Activated CD4-positive, alpha-beta T cell treated with anti-CD3 and anti-CD28 coated beads, Interleukin-2, amount 10 ng/mL, durations not matched to agents 24 days and 14 days (primary cell): ENCODE results near the gene SULT1B1. TPM values are rescaled to one million over a fixed set of nuclear protein-coding genes. Genes with fewer than 3 reads are reported as not detected.

Source experiments
- DNase-seq: peaks from one replicate; pipeline ENCODE4 v3.0.0; 2022
- H3K27ac Mint-ChIP-seq: one replicate; pipeline ENCODE4 v1.8.0; 2022; ENCODE audit warnings: mild to moderate bottlenecking, mixed read lengths
- H3K27me3 Mint-ChIP-seq: one replicate; pipeline ENCODE4 v1.8.0; 2022; ENCODE audit warnings: mixed read lengths
- H3K36me3 Mint-ChIP-seq: one replicate; pipeline ENCODE4 v1.8.0; 2022; ENCODE audit warnings: low read depth, mild to moderate bottlenecking, mixed read lengths
- H3K4me1 Mint-ChIP-seq: one replicate; pipeline ENCODE4 v1.8.0; 2021; ENCODE audit warnings: mixed read lengths
- H3K4me3 Mint-ChIP-seq: one replicate; pipeline ENCODE4 v1.8.0; 2022; ENCODE audit warnings: mild to moderate bottlenecking, moderate library complexity, mixed read lengths
- H3K9me3 Mint-ChIP-seq: one replicate; pipeline ENCODE4 v1.8.0; 2021; ENCODE audit warnings: mixed read lengths
- intact Hi-C: fragments of 100-400 bp; cut with micrococcal nuclease; formaldehyde crosslinking; loops from one replicate; pipeline ENCODE4 v1.15.1; 2023
- total RNA-seq: library from RNA; stranded (reverse); gene quantifications from 2 replicates; pipeline ENCODE4 v1.2.3, GENCODE V29; 2022

SULT1B1 gene
- total RNA-seq, 1 donor from 2014 or later = 0.23 TPM

DNA sequence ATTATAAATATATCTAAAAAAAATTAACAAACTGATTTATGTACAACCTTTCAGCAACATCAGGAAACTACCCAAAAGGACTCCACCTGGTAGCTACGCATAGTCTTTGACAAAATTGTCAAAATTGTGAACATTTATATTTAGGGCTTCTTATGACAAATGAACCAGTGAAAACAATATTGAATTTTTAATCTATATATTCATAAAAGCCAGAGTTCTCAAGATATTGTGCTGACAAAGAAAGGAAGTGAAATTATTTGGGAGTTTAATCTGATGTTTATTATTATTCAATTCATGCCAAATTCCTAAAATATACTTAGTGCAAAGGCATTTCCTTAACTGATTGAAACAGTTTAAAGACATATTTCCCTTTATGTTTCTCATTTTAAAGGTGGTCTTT lies 5.3 kb upstream of the SULT1B1 start:
- no peak for DNase-seq
- intact Hi-C loops = no loop called here
- no peaks in the 10 kb centered on the region for H3K36me3 Mint-ChIP-seq
- no peaks in the 10 kb centered on the region for H3K9me3 Mint-ChIP-seq
- peaks cover 16% of the 10 kb centered on the region for H3K4me1 Mint-ChIP-seq
- no peaks in the 10 kb centered on the region for H3K27me3 Mint-ChIP-seq
- H3K27ac Mint-ChIP-seq = no peak overlapping the region
- no peak overlapping the region for H3K4me3 Mint-ChIP-seq

DNA sequence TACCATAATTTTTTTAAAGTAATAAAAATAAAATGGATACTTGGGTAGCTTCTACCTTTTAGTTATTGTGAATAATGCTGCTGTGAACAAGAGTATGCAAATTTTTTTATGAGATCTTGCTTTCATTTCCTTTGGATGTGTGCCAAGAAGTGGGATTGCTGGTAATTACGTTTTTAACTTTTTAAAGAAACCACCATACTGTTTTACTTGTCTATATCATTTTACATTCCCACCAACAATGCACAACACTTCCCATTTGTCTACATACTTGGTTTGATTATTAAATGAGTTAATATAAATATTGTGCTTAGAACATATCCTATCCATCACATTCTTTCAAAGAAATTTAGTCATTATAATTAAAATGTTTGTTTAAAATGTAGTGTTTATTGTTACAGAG lies 3.9 kb upstream of the SULT1B1 start:
- no peak for DNase-seq
- Mint-ChIP-seq H3K36me3 (no peaks in the 10 kb centered on the region), H3K9me3 (no peaks in the 10 kb centered on the region), H3K4me3 (no peak overlapping the region), H3K27ac (no peak overlapping the region), H3K4me1 (peaks cover 25% of the 10 kb centered on the region), H3K27me3 (no peaks in the 10 kb centered on the region)
- intact Hi-C loops = no loop called here

DNA sequence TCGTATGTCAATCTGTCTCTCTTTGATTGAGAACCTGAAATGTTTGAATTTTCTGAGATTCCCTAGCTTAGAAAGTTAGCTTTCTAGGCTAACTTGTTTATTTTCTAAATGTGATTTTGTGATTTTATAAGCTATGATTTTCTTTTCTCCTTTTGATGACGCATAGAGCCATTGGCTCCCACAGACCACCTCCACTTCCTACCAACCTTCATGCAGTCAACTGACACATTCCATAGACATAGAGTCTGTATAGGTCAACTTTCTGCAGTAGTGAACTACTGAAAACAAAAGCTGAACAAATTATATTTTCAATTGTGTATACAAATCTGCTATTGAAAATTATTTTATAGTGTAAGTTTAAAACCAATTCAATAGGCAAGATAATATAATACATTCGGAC lies 2.8 kb upstream of the SULT1B1 start:
- Mint-ChIP-seq H3K4me1 (peaks cover 30% of the 10 kb centered on the region), H3K27ac (no peak overlapping the region), H3K36me3 (no peaks in the 10 kb centered on the region), H3K27me3 (no peaks in the 10 kb centered on the region), H3K9me3 (no peaks in the 10 kb centered on the region), H3K4me3 (no peak overlapping the region)
- no peak for DNase-seq
- intact Hi-C loops = no loop called here

DNA sequence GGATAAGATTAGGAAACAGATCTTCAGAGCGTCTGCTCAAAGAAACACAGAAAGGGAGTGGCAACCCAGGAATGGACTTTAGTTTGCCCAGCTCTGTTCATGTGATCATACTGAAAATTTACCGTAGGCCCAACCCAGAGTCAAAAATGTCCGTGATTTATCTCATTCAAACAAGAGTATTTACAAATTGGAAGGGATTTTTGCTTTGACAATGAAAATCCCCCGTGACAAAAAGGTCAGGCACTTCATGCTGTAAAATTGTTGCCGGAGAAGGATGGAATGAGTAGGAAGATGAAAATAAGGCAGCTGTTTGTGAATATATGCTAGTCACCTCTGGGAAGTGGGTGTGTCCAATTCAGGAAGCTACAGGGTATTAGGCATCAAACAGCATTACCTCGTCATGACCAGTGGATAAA lies 1.2 kb downstream of the SULT1B1 start:
- Mint-ChIP-seq H3K36me3 (no peaks in the 10 kb centered on the region), H3K4me1 (peaks cover 36% of the 10 kb centered on the region)

DNA sequence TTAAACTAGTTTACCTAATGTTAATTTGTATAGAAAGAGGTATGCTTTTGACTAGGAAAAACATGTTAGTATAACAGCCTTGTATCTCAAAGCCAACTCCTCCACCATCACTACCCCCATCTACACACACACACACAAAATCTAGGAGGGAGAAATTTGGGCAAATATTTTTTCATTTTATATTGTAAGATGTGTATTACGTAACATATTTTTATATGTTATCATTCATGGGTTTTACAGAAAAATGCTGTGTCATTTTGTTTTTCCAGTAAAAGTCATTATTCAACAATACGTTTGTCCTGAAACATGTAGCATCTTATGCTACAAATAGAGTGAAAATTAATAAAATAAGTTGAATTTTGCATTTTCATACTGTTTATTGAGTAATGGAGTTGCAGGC lies 3.0 kb downstream of the SULT1B1 start:
- intact Hi-C loops = no loop called here
- Mint-ChIP-seq H3K4me1 (peaks cover 28% of the 10 kb centered on the region), H3K9me3 (no peaks in the 10 kb centered on the region), H3K36me3 (no peaks in the 10 kb centered on the region), H3K27me3 (no peaks in the 10 kb centered on the region), H3K27ac (no peak overlapping the region), H3K4me3 (no peak overlapping the region)
- no peak for DNase-seq

More for the DNA sequence above, 1.2 kb downstream of the SULT1B1 start:
- H3K9me3 Mint-ChIP-seq = no peaks in the 10 kb centered on the region
- peak; percentile 56 for DNase-seq
- H3K27me3 Mint-ChIP-seq = no peaks in the 10 kb centered on the region
- intact Hi-C loops = no loop called here
- peak overlapping the region; percentile 77 for H3K4me3 Mint-ChIP-seq
- peak overlapping the region; percentile 52 for H3K27ac Mint-ChIP-seq

DNA sequence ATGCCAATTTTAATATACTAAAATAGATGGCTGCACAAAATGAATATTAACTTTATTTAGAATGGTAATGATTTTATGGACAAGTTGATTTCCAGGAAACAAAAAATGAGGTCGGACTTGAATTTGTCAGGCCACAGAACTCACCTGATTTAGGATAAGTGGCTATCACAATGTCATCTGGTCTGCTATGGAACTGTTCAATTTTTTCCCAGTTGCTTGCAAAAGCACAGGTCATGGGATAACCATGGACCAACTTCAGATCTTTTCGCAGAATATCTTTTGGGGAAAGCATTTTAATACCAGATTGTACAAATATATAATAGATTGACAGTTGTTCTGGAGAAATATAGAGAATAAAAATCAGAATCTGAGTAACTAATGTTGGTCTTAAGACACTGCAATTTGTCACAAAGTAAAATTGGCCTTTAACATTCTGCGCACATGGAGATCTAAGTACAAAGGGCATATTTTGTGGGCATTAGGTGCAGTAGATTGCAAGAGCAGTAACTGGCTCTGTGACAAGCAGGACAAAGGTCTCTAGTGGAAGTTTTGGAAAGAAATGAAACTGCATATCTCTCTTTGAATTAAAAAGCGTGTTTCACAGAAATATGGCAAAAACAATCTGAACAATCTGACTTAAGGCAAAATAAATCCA lies 5.4 kb downstream of the SULT1B1 start:
- no peaks in the 10 kb centered on the region for H3K9me3 Mint-ChIP-seq
- intact Hi-C loops = no loop called here
- no peak overlapping the region for H3K4me3 Mint-ChIP-seq
- peaks cover 17% of the 10 kb centered on the region for H3K4me1 Mint-ChIP-seq
- H3K27ac Mint-ChIP-seq = no peak overlapping the region
- H3K36me3 Mint-ChIP-seq = no peaks in the 10 kb centered on the region
- H3K27me3 Mint-ChIP-seq = no peaks in the 10 kb centered on the region
- DNase-seq = no peak

DNA sequence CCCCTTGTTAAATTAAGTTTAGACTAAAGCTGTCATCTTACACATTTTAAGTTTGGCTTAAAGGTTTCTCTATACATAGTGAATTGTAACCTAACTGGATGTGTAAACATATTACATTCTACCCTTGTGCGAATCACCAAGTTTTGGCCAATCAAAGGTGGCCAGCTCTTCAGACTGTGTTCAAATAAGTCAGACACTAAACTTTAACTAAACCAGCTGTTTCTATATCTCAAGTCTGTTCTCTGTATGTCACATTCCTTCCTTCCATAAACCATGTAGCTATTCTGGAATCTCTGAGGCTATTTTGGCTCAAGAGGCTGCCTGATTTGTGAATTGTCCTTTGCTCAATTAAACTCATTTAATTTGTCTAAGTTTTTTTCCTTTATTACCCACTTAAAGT lies 6.7 kb downstream of the SULT1B1 start:
- no peaks in the 10 kb centered on the region for H3K9me3 Mint-ChIP-seq
- H3K36me3 Mint-ChIP-seq = no peaks in the 10 kb centered on the region
- intact Hi-C loops = no loop called here
- no peaks in the 10 kb centered on the region for H3K27me3 Mint-ChIP-seq
- H3K4me1 Mint-ChIP-seq = peaks cover 9% of the 10 kb centered on the region
- no peak for DNase-seq
- H3K4me3 Mint-ChIP-seq = no peak overlapping the region
- no peak overlapping the region for H3K27ac Mint-ChIP-seq

DNA sequence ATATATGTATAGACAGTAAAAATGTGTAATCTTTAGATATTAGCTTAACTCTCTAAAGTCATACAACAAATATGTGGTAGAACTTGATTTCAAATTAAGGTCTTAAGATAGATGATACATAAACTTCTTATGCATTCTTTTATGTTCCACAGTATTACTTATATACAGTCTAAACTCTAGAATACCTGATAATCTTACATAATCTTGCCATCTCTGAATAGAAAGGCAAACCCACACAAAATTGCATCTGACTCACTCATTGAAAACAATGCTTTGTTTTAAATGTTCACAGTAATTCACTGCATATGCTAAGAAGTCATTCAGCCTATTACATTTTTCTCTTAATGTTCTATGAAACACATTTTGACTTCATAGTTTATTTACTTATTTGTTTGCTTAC lies 10.1 kb downstream of the SULT1B1 start:
- no peaks in the 10 kb centered on the region for H3K27me3 Mint-ChIP-seq
- peaks cover 16% of the 10 kb centered on the region for H3K9me3 Mint-ChIP-seq
- DNase-seq = no peak
- H3K4me1 Mint-ChIP-seq = no peaks in the 10 kb centered on the region
- intact Hi-C loops = no loop called here
- H3K27ac Mint-ChIP-seq = no peak overlapping the region
- no peaks in the 10 kb centered on the region for H3K36me3 Mint-ChIP-seq
- H3K4me3 Mint-ChIP-seq = no peak overlapping the region

DNA sequence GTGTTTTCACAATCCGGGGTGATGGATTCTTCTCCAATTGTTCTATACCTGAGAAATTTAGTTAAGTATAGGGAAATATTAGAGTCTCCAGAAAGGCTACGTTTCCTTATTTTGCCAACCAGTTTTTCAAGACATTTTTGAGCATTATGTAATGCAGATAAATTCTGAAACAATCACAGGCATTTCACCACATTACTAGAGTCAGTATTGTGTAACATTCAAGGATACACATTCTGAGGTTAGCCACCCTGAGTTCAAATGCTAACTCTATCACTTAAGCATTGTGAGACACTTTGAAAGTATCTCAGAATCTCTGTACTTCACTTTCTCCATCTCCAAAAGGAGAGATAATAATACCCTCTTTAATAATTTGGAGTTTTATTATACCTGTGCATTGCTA lies 10.6 kb downstream of the SULT1B1 start:
- no peak for DNase-seq
- Mint-ChIP-seq H3K27ac (no peak overlapping the region), H3K27me3 (no peaks in the 10 kb centered on the region)

DNA sequence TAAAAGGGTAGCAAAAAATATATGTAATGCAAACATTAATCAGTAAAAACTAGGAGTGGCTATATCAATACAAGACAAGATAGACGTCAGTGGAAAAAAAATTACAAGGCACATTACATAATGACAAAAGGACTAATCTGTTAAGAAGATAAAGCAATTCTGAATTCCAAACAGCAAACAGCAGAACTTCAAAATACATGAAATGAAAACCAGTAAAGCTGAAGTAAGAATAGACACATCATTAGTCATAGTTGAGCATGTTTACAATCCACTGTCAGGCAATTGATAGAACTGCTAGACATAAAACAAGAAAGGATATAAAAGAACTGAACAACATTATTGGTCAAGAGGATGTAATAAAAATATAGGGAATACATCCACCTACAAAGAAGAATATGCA lies 12.2 kb downstream of the SULT1B1 start:
- no peaks in the 10 kb centered on the region for H3K4me1 Mint-ChIP-seq
- intact Hi-C loops = no loop called here
- peaks cover 22% of the 10 kb centered on the region for H3K9me3 Mint-ChIP-seq
- DNase-seq = no peak
- no peak overlapping the region for H3K4me3 Mint-ChIP-seq
- no peaks in the 10 kb centered on the region for H3K27me3 Mint-ChIP-seq
- peaks cover 3% of the 10 kb centered on the region for H3K36me3 Mint-ChIP-seq
- no peak overlapping the region for H3K27ac Mint-ChIP-seq

More for the DNA sequence above, 10.6 kb downstream of the SULT1B1 start:
- intact Hi-C loops = no loop called here
- Mint-ChIP-seq H3K9me3 (peaks cover 19% of the 10 kb centered on the region), H3K36me3 (no peaks in the 10 kb centered on the region), H3K4me1 (no peaks in the 10 kb centered on the region), H3K4me3 (no peak overlapping the region)

DNA sequence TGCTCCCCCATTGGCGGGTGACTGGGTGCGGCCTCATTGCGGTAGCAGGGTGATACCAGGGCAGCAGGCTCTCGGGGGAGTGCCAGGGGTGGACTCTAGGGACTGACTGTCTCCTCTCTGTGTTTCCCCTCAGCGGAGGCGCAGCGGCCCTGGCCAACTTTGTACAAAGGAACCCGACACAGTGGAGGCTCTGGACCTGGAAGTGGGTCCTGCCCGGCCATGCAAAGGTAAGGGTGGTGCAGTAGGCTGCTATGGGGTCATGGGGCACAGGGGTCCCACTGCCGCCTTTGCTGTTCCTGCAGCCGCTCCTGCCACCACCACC lies 16.3 kb downstream of the SULT1B1 start:
- H3K27me3 Mint-ChIP-seq = no peaks in the 10 kb centered on the region
- H3K4me3 Mint-ChIP-seq = no peak overlapping the region
- H3K36me3 Mint-ChIP-seq = peaks cover 3% of the 10 kb centered on the region
- no peak for DNase-seq
- H3K27ac Mint-ChIP-seq = no peak overlapping the region
- peaks cover 22% of the 10 kb centered on the region for H3K9me3 Mint-ChIP-seq
- intact Hi-C loops = no loop called here
- H3K4me1 Mint-ChIP-seq = no peaks in the 10 kb centered on the region

DNA sequence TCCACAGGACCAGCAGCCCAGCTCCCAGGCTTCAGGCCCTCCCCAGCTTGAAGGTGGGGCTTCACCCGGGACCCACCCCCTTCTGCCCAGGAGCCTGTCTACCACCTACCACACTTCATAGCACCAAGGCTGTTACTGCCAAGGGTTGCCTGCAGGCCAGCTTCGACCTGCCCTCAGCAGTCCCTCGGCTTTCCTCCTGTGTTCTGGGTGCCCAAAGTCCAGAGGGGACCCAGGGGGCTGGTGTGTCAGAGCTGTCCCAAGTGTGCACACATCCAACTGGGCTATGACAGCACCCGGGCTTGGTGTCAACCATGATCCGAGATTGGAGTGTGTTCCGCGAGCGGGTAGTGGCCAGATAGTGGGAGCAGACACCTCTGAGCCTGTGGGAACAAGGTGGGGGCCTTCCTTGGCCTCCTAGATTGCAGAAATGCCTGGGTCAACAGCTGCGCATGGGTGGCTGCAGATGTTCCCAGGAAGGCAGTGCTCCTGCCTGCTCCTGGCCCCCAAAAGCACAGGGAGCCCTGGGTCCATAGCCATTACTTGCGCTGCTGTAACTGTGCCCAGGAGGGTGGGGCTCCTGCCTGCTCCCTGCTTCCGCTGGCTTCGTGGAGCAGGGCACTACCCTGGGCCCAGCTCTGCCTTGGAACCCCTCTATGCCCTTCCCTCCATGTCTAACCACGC lies 16.8 kb downstream of the SULT1B1 start:
- Mint-ChIP-seq H3K4me1 (no peaks in the 10 kb centered on the region), H3K27me3 (no peaks in the 10 kb centered on the region), H3K9me3 (peaks cover 26% of the 10 kb centered on the region), H3K4me3 (no peak overlapping the region), H3K27ac (no peak overlapping the region), H3K36me3 (peaks cover 3% of the 10 kb centered on the region)
- intact Hi-C loops = no loop called here
- DNase-seq = no peak

DNA sequence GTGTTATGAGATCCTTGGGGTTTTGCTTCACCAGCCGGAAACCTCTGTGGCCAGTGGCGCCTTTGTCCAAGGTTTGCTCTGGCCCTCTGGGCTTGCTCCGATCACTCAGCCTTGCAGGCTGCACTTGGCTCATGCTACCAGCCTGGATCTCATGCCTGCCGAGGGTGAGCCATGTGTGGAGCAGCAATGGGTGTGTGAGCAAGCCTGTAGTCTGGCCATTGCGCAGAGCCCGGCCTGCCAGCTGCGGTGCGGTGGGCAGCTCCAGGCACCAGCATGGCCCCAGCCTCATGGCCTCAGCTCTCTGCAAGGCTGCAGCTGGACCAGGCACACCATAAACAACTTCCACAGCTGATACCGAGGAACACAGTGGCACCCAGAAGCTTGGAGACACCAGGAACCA lies 17.8 kb downstream of the SULT1B1 start:
- Mint-ChIP-seq H3K27ac (no peak overlapping the region), H3K36me3 (peaks cover 3% of the 10 kb centered on the region), H3K4me1 (no peaks in the 10 kb centered on the region), H3K9me3 (peaks cover 22% of the 10 kb centered on the region), H3K27me3 (no peaks in the 10 kb centered on the region), H3K4me3 (no peak overlapping the region)
- DNase-seq = no peak
- intact Hi-C loops = no loop called here

DNA sequence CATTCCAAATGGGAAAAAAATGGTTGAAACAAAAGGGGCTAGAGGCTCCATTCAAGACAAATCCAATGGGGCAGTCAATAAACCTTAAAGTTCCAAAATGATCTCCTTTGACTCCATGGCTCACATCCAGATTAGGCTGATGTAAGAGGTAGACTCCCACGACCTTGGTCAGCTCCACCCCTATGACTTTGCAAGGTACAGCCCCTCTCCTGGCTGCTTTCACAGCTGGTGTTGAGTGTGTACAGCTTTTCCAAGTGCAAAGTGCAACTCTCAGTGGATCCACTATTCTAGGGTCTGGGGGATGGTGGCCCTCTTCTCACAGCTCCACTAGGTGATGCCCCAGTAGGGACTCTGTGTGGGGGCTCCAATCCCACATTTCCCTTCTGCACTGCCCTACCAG lies 21.5 kb downstream of the SULT1B1 start:
- intact Hi-C loops = no loop called here
- Mint-ChIP-seq H3K27ac (no peak overlapping the region), H3K4me1 (no peaks in the 10 kb centered on the region), H3K27me3 (no peaks in the 10 kb centered on the region), H3K4me3 (no peak overlapping the region), H3K36me3 (peaks cover 3% of the 10 kb centered on the region), H3K9me3 (peaks cover 7% of the 10 kb centered on the region)
- no peak for DNase-seq

DNA sequence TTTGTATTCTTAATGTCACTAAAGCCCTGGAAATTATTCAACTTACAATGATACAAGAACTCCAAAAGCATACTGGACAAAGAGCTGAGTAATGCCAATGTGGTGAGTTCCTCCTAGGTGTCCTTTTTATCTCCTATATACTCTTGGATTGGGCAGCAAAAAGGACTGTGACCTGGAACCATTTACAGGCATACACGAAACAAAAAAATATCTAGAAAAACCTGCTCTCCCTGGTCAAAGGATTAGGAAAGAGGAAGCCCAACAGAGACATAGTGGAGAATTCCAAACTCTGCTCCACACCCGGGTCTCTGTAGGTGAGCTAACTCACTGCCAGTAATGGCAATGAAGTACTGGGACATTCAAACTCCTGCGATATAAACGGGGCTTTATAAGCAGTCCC lies 25.3 kb downstream of the SULT1B1 start:
- Mint-ChIP-seq H3K27me3 (no peaks in the 10 kb centered on the region), H3K4me1 (no peaks in the 10 kb centered on the region), H3K9me3 (peaks cover 7% of the 10 kb centered on the region), H3K36me3 (peaks cover 3% of the 10 kb centered on the region), H3K27ac (no peak overlapping the region), H3K4me3 (no peak overlapping the region)
- intact Hi-C loops = no loop called here
- no peak for DNase-seq
